IPS-18a (cell line): ENCODE results near the gene LTN1.

Experiments used
- H3K27ac ChIP-seq: one replicate; pipeline ENCODE4 v1.5.1; 2013; ENCODE audit warnings: low read length
- H3K27me3 ChIP-seq: one replicate; pipeline ENCODE4 v1.6.1; 2013; ENCODE audit warnings: mild to moderate bottlenecking, low read length; ENCODE audit not compliant: control insufficient read depth, insufficient read depth
- H3K36me3 ChIP-seq: one replicate; pipeline ENCODE4 v1.6.1; 2013; ENCODE audit warnings: low read depth, low read length; ENCODE audit not compliant: control insufficient read depth
- H3K4me1 ChIP-seq: one replicate; pipeline ENCODE4 v1.6.1; 2013; ENCODE audit warnings: low read depth, low read length; ENCODE audit not compliant: control insufficient read depth
- H3K4me3 ChIP-seq: one replicate; pipeline ENCODE4 v1.5.1; 2013; ENCODE audit warnings: low read length
- H3K9ac ChIP-seq: one replicate; pipeline ENCODE4 v1.6.1; 2013; ENCODE audit warnings: mild to moderate bottlenecking, low read length, moderate library complexity
- H3K9me3 ChIP-seq: one replicate; pipeline ENCODE4 v1.6.1; 2013; ENCODE audit warnings: low read depth, low read length; ENCODE audit not compliant: control insufficient read depth

The LTN1 gene, protein sequence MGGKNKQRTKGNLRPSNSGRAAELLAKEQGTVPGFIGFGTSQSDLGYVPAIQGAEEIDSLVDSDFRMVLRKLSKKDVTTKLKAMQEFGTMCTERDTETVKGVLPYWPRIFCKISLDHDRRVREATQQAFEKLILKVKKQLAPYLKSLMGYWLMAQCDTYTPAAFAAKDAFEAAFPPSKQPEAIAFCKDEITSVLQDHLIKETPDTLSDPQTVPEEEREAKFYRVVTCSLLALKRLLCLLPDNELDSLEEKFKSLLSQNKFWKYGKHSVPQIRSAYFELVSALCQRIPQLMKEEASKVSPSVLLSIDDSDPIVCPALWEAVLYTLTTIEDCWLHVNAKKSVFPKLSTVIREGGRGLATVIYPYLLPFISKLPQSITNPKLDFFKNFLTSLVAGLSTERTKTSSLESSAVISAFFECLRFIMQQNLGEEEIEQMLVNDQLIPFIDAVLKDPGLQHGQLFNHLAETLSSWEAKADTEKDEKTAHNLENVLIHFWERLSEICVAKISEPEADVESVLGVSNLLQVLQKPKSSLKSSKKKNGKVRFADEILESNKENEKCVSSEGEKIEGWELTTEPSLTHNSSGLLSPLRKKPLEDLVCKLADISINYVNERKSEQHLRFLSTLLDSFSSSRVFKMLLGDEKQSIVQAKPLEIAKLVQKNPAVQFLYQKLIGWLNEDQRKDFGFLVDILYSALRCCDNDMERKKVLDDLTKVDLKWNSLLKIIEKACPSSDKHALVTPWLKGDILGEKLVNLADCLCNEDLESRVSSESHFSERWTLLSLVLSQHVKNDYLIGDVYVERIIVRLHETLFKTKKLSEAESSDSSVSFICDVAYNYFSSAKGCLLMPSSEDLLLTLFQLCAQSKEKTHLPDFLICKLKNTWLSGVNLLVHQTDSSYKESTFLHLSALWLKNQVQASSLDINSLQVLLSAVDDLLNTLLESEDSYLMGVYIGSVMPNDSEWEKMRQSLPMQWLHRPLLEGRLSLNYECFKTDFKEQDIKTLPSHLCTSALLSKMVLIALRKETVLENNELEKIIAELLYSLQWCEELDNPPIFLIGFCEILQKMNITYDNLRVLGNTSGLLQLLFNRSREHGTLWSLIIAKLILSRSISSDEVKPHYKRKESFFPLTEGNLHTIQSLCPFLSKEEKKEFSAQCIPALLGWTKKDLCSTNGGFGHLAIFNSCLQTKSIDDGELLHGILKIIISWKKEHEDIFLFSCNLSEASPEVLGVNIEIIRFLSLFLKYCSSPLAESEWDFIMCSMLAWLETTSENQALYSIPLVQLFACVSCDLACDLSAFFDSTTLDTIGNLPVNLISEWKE (N-terminal part only)

DNA sequence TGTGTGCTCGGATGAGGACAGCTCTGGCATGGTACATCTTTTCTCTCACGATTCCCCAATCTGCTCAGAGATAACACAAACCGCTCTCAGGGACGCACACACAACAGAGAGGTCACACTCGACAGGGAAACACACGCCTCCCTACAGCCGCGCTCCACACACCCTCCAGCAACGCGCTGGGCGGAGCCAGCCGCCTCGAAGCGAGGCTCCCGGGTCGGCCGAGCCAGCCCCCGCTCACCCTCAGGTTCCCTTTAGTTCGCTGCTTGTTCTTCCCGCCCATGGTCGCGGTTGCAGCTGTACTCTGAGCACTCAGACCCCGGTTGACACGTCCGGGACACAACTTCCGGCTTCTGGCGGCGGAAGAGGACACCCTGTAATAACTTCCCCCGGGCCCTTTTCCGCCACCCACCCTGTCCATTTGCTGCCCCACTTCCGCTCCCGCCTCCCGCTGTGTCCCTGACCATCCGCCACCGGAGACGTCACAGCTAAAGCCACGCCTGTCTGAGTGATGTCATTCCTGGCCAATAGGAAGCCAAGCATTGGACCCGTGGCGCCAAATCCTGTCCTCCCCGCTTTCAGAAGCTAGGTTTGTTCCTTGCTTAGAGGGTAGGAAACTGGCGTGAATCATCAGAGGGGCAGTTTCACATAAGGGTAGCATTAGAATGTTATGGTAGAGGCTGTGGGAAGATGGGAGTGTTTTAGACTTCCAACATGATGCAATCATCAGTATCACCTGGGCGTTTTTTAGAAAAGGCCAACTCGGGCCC, at the start of gene LTN1:
Gene LTN1, minus strand, starts transcription at position 352 of the 767 bp plus-strand sequence. Its CDS starts 72 bp downstream, at position 280.
- no peaks in the 10 kb centered on the region for H3K36me3 ChIP-seq
- H3K27ac ChIP-seq, result peak within 1 kb of the TSS; percentile 94
- H3K27me3 ChIP-seq, result no peaks in the 10 kb centered on the region
- H3K4me3 ChIP-seq, result peak within 1 kb of the TSS; percentile 86
- H3K9me3 ChIP-seq, result no peaks in the 10 kb centered on the region
- peaks cover 16% of the 10 kb centered on the region for H3K4me1 ChIP-seq
- peak within 1 kb of the TSS; percentile 87 for H3K9ac ChIP-seq

DNA sequence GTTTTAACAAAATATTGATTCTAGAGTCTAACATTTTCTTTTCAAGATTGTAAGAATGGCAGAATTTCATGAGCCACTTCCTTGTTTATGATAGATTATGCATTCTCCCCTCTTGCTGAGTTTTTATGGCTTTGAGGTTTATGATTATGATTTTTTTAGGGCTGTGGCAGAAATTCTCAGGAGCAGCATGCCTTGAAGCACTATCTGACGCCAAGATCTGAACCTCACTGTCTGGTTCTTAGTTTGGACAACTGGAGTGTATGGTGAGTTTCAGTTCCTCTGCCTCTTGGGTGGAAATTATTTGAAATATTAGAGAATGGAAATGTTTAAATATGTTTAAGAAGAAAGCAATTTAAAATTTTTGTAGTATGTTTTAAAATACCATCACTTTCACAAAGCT, 42.0 kb upstream of the LTN1 start:
- no peaks in the 10 kb centered on the region for H3K9me3 ChIP-seq
- no peak overlapping the region for H3K4me3 ChIP-seq
- no peaks in the 10 kb centered on the region for H3K4me1 ChIP-seq
- H3K36me3 ChIP-seq, result peaks cover 77% of the 10 kb centered on the region
- H3K27me3 ChIP-seq, result no peaks in the 10 kb centered on the region
- no peak overlapping the region for H3K9ac ChIP-seq
- H3K27ac ChIP-seq, result no peak overlapping the region

DNA sequence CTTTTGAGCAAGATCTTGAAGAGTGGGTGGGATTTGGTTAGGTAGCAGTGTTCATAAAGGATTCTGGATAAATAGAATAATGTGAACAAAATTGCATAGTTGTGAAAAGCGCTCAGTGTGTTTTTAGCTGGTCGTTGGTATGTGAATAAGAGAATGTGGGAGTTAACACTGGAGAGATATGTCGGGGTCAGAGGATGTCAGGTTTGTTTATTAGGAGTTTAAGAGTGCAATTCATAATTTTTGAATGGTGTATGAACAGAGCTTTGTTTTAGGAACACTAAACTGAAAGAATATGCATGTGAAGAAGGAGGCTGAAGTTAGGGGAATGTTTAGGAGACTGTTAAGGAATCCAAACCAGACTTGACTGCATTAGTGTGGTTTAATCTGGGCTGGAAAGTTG, 41.2 kb upstream of the LTN1 start:
- H3K4me1 ChIP-seq, result no peaks in the 10 kb centered on the region
- no peaks in the 10 kb centered on the region for H3K9me3 ChIP-seq
- H3K9ac ChIP-seq, result no peak overlapping the region
- H3K27me3 ChIP-seq, result no peaks in the 10 kb centered on the region
- peaks cover 74% of the 10 kb centered on the region for H3K36me3 ChIP-seq
- no peak overlapping the region for H3K27ac ChIP-seq
- H3K4me3 ChIP-seq, result no peak overlapping the region

DNA sequence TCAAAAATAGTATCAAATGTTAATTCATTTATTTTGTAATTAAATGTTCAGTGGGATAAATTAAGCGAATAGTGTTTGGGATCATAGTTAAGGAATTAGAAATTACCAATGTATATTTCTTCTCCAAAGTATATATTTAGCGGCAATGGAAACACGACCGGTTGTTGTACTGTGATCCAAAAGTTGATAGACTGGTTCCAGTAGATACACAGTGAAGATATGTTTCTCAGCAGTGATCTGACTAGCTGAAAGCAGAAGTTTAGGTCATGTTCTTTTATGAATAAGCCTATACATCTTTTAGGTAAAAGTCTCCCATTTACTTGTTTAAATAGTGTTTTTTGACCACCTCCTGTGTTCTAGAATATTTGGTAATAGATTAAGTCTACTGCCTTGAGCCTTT, 40.6 kb upstream of the LTN1 start:
- H3K9me3 ChIP-seq, result no peaks in the 10 kb centered on the region
- no peak overlapping the region for H3K4me3 ChIP-seq
- H3K36me3 ChIP-seq, result peaks cover 69% of the 10 kb centered on the region
- no peaks in the 10 kb centered on the region for H3K27me3 ChIP-seq
- no peak overlapping the region for H3K27ac ChIP-seq
- H3K9ac ChIP-seq, result no peak overlapping the region
- no peaks in the 10 kb centered on the region for H3K4me1 ChIP-seq

DNA sequence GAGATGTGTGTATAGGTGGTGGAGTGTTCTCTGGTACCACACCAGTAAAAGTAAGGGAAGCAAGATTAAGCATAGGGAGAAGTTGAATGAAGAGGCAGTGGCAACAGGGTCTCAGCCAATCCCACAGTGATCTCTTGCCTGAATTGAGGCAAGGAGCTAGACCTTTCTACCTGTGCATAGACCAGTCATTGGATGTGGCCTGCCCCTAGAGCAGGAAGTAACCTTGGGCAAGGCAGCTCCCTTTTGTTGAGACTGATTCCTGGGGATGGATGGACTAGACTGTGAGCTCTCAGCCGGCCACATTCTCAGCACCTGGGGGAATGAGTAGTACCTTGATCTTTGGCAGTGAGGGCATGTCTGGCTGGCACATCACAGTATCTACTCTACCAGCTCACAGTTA, 38.2 kb upstream of the LTN1 start:
- H3K9me3 ChIP-seq, result no peaks in the 10 kb centered on the region
- H3K27ac ChIP-seq, result no peak overlapping the region
- H3K9ac ChIP-seq, result no peak overlapping the region
- no peaks in the 10 kb centered on the region for H3K4me1 ChIP-seq
- peaks cover 45% of the 10 kb centered on the region for H3K36me3 ChIP-seq
- no peaks in the 10 kb centered on the region for H3K27me3 ChIP-seq
- no peak overlapping the region for H3K4me3 ChIP-seq

DNA sequence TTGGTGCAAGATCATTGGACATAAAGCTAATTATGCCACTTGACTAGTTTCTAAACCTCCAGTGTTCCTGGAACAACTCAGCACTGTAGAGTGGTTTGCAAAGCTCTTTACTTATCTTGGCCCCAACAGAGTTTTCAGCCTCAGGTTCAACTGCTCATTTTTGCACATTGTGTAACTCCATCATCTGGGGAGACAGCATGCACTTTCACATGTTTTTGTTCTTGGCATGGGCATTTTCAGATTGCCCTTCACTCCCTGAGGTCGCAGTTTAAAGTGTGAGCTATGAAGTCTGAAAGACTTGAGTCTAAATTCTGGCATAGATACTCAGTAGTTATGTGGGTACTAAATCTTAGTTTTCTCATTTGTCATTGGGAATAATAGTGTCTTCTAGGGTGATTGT, 36.8 kb upstream of the LTN1 start:
- Histone ChIP-seq H3K9me3 (no peaks in the 10 kb centered on the region), H3K36me3 (peaks cover 39% of the 10 kb centered on the region)

DNA sequence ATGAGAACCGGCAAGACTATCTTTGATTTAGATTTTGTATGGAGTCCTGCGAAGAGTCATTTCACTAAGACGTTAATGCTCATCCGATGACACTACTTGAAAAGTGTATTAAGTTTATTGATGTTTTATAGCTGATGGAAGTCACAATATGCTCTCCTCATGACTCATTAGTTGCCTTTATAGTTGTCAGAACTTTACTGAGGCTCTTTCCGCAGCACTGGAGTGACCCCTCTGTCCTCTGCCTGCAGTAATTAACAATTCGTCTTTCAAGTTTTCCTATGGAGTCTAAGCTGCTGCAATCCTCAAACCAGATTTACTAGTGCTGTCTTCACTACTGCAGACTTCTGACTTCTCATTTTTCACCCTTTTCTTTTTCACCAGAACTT, 32.6 kb upstream of the LTN1 start:
- H3K36me3 ChIP-seq, result peaks cover 10% of the 10 kb centered on the region
- peaks cover 4% of the 10 kb centered on the region for H3K4me1 ChIP-seq
- peak overlapping the region; percentile 96 for H3K4me3 ChIP-seq
- H3K9me3 ChIP-seq, result no peaks in the 10 kb centered on the region
- peak overlapping the region; percentile 85 for H3K9ac ChIP-seq
- H3K27ac ChIP-seq, result peak overlapping the region; percentile 89
- no peaks in the 10 kb centered on the region for H3K27me3 ChIP-seq

More for the DNA sequence above, 36.8 kb upstream of the LTN1 start:
- Histone ChIP-seq H3K4me1 (peaks cover 4% of the 10 kb centered on the region), H3K9ac (no peak overlapping the region), H3K27ac (no peak overlapping the region), H3K27me3 (no peaks in the 10 kb centered on the region), H3K4me3 (no peak overlapping the region)

DNA sequence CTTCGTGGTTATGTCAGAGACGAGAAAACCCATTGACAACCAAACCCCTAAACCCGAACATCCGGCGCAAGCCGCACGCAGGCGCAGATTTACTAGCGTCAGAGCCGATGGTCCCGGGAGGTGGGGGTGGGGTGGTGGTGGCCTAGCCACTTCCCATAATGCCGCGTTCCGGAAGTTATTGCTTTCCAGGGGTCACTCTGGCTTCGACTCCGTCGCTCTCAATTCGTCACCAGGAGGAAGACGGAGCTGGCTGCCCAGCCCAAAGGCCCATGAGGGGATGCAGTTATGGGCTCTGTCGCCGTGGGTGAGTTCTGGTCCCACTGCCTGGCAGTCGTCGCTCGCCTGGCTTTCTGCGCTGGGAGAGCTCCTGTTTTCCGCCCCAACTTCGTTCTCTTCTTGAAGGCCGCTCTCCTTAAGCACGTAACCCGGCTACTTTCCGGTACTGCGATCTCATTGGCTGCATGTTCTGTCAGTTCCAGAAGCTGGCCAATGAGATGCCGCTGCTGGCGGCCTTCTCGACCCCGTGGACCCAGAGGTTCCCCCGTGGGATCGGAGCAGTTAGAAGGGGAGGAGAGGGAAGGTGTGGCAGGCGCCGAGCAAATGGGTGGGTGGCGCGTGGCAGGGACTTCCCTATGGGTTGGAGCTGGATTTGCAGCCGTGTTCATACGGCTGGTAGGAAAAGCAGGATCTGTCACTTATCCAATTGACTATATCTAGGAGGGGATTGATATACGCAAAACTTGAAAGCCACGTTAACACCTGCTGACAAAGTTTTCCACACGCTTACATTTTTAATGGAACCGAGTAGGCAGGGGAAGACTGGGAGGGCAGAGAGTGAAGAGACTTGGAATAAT, 32.0 kb upstream of the LTN1 start, which contains the start of gene USP16:
Gene USP16, plus strand, starts transcription at position 195 of the 854 bp plus-strand sequence. CDS start 3,246 bp downstream, outside the sequence.
- Histone ChIP-seq H3K9me3 (no peaks in the 10 kb centered on the region), H3K4me3 (peak within 1 kb of the TSS; percentile 96), H3K27ac (peak within 1 kb of the TSS; percentile 89)

DNA sequence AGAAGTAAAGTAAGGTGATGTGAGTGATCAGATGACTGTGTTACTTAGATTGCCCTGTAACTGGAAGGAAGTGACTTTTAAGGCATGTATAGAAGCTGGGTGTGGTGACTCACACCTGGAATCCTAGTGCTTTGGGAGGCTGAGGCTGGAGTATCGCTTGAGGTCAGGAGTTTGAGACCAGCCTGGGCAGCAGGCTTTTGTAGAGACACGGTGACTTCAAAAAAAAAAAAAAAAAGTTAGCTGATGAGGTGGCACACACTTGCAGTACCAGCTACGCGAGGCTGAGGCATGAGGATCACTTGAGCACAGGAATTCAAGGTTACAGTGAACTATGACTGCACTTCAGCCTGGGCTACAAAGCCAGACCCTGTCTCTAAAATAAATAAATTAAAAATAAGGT, 29.5 kb upstream of the LTN1 start:
- Histone ChIP-seq H3K9ac (no peak overlapping the region), H3K4me1 (peaks cover 12% of the 10 kb centered on the region), H3K9me3 (no peaks in the 10 kb centered on the region), H3K27me3 (no peaks in the 10 kb centered on the region), H3K27ac (no peak overlapping the region), H3K36me3 (no peaks in the 10 kb centered on the region), H3K4me3 (no peak overlapping the region)

More for the DNA sequence above, 32.0 kb upstream of the LTN1 start, which contains the start of gene USP16:
- Histone ChIP-seq H3K9ac (peak within 1 kb of the TSS; percentile 85), H3K36me3 (peaks cover 4% of the 10 kb centered on the region), H3K4me1 (peaks cover 4% of the 10 kb centered on the region), H3K27me3 (no peaks in the 10 kb centered on the region)

DNA sequence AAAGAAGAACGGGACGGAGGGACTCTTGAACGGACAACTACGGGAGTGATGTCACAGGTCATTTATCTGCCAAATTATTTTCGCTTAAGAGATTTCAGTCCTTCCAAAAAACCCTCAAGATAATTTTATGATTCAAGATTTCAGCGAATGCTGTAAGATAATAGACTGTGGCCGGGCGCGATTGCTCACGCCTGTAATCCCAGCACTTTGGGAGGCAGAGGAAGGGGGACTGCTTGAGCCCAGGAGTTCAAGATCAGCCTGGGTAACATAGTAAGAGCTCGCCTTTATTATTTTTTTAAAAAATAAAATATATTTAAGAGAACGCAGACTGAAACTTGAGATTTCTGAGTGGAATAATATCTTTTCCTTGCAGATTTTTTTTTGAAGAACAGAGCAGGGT, 25.9 kb upstream of the LTN1 start:
- Histone ChIP-seq H3K4me3 (peak overlapping the region; percentile 94), H3K9ac (peak overlapping the region; percentile 94), H3K4me1 (peaks cover 8% of the 10 kb centered on the region), H3K36me3 (no peaks in the 10 kb centered on the region), H3K27me3 (no peaks in the 10 kb centered on the region), H3K9me3 (no peaks in the 10 kb centered on the region), H3K27ac (no peak overlapping the region)
